NCI-H146 treated with DMSO at 0.1 percent for 48 hours (cell line): ENCODE measurements around the gene SYNE4.
A peak's percentile ranks its signal among the peaks of the same experiment; 100 is the strongest.
"Not testable (repeated sequence)": the region's sequence is repeated elsewhere in the genome, so short reads cannot be mapped to it uniquely, and the experiment has no call there.

Experiments used
- DNase-seq: peaks from one replicate; lab custom pipeline; 2025; ENCODE audit not compliant: unreplicated experiment; lab: John Stamatoyannopoulos, UW

SYNE4 gene

DNA sequence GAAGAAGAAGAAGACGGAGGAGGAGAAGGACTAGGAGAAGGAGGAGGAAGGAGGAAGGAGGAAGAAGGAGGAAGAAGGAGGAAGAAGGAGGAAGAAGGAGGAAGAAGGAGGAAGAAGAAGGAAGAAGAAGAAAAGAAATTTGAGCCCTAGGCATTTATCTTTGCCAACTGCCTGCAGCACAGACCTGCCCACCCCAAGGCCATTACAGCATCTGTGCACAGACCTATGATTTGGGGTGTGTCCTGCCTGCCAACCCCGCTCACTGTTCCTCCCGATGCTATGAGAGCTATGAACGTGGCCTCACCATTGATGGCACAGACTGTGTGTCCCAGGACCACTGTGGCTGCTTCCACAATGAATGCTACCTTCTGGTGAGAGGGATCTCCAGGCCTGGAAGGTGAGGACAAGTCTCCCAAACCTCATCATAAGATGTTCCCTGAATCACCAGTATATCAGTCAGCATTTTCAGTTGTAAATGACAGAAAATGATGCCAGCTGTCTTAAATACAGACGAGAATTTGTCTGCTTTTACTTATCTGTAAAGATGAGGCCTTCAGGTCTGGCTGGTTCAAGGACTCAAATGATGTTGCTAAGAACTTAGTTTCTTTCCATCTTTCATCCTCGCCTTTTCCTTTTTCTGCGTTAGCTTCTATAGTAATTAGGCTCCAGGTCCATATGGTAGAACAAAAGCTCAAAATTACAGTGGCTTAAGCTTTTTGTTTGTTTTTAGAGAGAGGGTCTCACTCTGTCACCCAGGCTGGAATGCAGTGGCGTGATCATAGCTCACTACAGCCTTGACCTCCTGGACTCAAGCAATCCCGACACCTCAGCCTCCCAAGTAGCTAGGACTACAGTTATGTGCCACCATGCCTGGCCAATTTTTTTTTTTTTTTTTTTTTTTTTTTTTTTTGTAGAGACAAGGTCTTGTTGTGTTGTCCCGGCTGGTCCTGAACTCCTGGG lies 17.6 kb downstream of the SYNE4 start:
- DNase-seq: no peak

GRCh38 chr19:35990156-35990555 lies 18.5 kb downstream of the SYNE4 start:
- DNase-seq: no peak

GRCh38 chr19:35988824-35989223 lies 19.8 kb downstream of the SYNE4 start:
- DNase-seq: no peak

DNA sequence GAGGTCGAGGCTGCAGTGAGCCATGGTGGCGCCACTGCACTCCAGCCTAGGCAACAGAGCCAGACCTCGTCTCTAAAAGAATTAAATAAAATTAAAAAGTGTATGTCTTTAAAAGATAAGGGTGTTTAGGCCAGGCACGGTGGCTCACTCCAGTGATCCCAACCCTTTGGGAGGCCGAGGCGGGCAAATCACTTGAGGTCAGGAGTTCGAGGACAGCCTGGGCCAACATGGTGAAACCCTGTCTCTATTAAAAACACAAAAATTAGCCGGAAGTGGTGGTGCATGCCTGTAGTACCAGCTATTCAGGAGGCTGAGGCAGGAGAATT lies 21.1 kb downstream of the SYNE4 start:
- DNase-seq: no peak

DNA sequence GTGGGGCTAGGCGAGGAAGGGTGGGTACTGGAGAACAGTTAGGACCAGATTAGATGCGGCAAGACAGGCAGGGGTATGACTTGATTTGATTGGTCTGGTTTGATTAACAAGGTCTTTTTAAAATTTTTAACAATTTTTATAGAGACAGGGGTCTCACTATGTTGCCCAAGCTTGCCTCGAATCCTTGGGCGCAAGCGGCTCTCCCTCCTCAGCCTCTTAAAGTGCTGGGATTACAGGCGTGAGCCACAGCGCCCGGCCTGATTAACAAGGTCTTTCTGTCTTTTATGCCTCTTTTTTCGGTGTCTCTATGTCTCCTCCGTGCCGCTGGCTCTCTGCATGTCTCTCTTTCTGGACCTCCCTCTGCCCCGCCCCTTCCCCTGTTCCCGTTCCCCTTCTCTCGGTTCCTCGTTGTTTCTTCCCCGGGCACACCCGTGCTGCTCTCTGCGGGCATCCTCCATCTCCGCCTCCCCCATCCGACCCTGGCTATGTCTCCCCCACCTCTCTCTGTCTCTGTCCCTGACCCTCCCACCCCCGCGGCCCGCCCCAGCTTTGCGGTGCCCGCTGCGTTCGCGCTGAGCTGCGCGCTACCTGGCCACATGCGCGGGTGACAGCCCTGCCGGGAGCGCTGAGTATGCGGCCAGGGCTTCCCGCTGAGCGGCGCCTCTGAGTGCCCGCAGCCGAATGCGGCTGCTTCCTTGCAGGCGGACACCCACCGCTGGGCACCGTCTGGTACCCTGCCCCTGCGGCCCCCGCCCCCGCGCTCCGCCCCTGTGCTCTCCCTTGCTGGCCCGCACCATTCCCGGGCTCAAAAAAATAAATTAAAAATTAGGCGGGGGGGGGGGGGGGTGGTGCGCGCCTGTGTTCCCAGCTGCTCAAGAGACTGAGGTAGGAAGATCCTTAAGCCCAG lies 21.7 kb downstream of the SYNE4 start:
- peak; percentile 39 for DNase-seq

DNA sequence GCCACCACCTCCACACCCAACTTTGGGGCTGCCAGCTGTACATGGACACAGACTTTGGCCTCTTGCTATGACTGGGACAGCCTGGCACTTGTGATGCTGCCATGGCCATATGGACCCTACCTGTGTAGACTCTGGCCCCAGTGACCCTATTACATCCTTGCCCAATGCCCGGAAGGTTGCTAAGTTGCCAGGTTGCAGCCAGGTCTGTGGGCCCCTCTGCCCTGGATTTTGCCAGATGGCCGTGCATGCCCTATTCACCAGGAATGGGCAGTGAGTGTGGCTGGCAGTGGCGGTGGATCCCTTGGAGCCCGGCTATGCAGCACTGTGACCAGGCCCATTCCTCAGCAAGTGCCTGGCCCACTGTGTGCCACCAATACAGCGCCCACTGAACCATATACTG lies 22.5 kb downstream of the SYNE4 start:
- DNase-seq: no peak

- DNase-seq: no peak
Observed at GRCh38 chr19:35983177-35983576, 25.4 kb downstream of the SYNE4 start.

- DNase-seq: not testable (repeated sequence)
Observed at GRCh38 chr19:35980997-35981396, 27.6 kb downstream of the SYNE4 start.

DNA sequence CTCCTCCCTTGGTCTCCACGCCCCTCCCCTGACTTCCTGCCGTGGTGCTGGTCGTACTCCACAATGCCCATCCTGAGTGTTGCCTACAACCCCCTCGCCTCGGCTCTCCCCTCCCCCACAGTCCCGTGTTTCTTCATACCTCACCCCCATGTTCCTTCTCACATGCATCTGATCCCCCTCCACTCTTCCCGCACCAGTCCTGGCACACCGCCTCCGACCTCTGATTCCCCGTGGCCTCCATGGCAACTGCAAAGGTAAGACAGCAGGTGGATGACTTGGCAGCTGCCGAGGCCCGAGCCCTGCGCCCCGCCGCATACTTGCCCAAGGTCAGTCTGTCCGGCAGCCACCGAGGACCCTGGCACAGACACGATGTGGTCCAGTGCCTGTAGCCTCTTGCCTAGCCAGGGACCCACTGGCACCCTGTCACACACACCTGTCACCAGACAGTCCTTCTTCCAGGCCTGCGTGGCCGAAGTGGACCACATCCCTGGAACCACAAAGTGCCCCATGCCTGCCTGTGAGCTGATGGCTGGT lies 29.7 kb downstream of the SYNE4 start:
- DNase-seq: no peak

GRCh38 chr19:35978271-35978670 lies 30.3 kb downstream of the SYNE4 start:
- no peak for DNase-seq

GRCh38 chr19:35977446-35978222 lies 31.0 kb downstream of the SYNE4 start:
- no peak for DNase-seq

GRCh38 chr19:35975608-35976214 lies 32.9 kb downstream of the SYNE4 start:
- DNase-seq: no peak

DNA sequence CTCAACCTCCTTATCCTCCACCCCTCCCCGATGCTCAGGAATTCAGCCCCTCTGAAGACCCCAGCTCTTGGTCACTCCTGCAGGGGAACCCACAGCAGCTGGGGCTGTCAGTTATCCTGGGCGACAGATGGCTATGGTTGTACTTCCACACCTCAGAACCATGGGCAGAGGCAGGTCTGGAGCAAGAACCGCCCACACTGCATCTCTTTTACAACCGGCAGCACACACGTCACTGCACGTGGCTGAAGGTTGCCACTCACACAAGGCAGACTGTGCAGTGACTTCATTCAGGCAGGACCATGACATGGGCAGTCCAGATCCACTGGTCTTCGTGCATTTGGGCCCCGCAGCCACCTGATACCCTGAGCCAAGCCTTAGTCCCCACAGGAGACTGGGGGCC lies 35.1 kb downstream of the SYNE4 start:
- no peak for DNase-seq

DNA sequence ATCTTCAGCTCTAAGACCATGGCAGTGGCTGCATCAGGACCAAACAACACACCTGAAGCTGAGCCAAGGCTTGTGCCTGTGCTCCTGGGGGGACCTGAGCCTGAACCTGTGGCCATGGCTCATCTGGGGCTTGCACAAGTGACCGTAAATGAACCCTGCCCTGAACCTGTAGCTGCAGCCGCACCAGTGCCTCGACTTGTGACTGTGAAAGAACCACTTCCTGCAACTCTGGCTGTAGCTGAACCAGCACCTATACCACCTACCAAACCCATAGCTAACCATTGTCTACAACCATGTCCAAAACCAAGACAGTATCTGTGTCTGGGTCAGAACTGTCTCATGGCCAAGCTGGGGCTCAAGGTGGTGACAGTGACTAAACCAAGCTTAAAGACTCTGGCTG lies 41.8 kb downstream of the SYNE4 start:
- DNase-seq: no peak

DNA sequence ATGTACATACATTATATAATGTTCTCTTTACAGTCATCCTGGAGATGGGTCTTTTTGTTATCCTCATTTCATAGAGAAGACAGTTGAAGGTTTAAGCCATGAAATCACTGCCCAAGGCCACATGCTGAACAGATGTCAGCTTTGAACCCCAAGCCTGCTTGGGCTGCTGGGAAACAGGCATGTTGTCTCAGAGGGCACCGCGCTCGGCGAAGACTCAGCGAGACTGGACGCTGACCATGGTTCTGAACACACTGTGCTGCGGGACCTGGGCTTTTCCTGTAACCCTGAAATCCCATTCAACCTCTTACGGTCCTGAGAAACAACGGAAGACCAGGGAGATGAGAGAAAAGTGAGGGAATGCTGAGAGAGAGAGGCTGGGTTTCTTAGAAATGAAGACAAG lies 45.1 kb downstream of the SYNE4 start:
- no peak for DNase-seq

- no peak for DNase-seq
Observed at GRCh38 chr19:35960432-35960972, 48.1 kb downstream of the SYNE4 start.

DNA sequence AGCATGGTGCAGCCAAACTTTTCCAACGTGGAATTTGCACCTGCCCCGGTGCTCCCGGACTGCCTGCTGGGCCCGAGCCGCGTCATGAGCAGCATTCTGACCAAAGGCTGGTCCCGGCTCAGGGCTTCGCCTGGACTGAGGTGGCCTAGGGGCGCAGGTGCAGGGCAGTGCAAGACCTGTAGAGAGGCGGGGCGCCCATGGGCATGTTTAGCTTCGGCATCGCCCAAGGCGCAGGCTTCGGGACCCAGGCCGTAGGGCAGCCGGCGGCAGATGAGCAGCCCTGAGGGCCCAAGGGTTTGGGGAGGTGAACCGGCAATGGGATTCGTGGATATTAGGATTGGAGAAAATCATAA lies 48.7 kb downstream of the SYNE4 start:
- DNase-seq: no peak

GRCh38 chr19:35959040-35959967 lies 49.3 kb downstream of the SYNE4 start:
- DNase-seq: no peak

DNA sequence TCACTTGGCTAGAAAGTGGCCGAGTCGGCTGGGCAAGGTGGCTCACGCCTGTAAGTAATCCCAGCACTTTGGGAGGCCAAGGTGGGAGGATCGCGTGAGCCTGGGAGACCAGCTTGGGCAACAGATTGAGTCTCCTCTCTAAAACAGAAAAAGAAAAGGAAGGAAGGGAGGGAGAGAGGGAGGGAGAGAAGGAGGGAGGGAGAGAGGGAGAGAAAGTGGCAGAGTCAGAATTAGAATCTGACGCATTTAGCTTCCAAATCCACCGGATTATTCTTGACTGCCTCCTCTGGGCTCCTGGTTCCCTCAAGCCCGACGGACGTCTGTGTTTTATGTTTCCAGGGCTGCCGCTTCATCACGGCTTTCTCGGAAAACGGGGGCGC lies 50.0 kb downstream of the SYNE4 start:
- no peak for DNase-seq
